ENCODE results near the gene MYEOV.

MYEOV gene

DNA sequence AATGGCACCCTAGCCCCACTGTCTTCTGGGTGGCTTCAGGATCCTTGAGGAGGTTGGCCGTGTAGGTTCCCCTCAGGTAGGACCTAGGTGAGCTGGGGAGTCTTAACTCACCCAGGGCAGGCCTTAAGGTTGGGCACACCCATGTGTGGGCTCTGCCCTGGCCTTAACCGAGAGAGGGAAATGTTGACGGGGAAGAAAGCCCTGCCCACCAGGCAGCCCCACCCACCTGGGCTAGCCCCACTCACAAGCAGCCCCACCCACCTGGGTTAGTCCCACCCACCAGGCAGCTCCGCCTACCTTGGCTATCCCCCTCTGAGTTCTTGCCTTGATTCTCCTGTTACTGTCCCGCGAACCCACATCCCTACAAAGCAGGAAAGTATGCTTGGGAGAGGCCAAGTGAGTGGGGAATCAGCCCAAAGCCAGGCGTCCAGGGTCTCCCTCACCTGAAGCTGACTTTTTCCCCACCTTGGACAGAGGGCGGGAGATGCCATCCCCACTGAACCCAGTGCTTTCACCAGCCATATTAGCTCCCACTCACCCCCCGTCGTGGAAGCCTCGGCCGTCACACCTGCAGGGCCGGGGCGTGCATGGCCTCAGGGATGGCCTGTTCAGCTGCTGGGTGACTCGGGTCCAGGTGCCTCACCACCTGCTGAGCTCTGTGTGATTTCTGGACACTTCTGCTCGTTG is at the start of gene MYEOV:
MYEOV (plus strand) TSS at position 337 of the 687 bp plus-strand sequence. CDS start 1,200 bp downstream, outside the sequence.
- DNase-seq (ENCODE audit: low spot score) = peak; percentile 73
- TF ChIP-seq CTCF (IDR thresholded peaks at IDR 0.05; ENCODE audit: extremely low read depth, missing control alignments) = no peak

DNA sequence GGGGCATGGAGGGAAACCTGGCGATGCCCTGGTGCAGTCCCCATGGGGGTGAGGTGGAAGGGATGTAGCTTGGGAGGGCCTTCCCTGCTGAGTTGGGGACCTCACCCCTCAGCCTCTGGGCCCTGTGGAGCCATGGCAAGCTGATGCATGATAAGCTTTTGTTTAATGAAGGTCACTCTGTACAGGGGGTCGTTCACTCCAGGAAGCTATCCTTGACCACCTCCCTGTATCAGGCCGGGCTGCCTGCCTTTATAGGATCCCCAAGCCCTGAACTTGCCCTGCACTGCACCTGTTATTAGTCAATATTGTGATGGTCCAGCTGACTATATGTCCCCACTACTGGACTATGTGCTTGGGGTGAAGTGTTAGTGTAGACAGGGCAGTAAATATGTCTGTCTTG is 49.7 kb upstream of the MYEOV start:
- TF ChIP-seq CTCF (IDR thresholded peaks at IDR 0.05; ENCODE audit: extremely low read depth, missing control alignments) = no peak
- no peak for DNase-seq (ENCODE audit: low spot score)

GRCh38 chr11:69245041-69245440 is 48.9 kb upstream of the MYEOV start:
- DNase-seq (ENCODE audit: low spot score) = no peak
- no peak for TF ChIP-seq CTCF (IDR thresholded peaks at IDR 0.05; ENCODE audit: extremely low read depth, missing control alignments)

GRCh38 chr11:69245491-69246345 is 48.2 kb upstream of the MYEOV start:
- TF ChIP-seq CTCF (IDR thresholded peaks at IDR 0.05; ENCODE audit: extremely low read depth, missing control alignments) = no peak
- no peak for DNase-seq (ENCODE audit: low spot score)

GRCh38 chr11:69249311-69250185 is 44.4 kb upstream of the MYEOV start:
- no peak for TF ChIP-seq CTCF (IDR thresholded peaks at IDR 0.05; ENCODE audit: extremely low read depth, missing control alignments)
- no peak for DNase-seq (ENCODE audit: low spot score)

DNA sequence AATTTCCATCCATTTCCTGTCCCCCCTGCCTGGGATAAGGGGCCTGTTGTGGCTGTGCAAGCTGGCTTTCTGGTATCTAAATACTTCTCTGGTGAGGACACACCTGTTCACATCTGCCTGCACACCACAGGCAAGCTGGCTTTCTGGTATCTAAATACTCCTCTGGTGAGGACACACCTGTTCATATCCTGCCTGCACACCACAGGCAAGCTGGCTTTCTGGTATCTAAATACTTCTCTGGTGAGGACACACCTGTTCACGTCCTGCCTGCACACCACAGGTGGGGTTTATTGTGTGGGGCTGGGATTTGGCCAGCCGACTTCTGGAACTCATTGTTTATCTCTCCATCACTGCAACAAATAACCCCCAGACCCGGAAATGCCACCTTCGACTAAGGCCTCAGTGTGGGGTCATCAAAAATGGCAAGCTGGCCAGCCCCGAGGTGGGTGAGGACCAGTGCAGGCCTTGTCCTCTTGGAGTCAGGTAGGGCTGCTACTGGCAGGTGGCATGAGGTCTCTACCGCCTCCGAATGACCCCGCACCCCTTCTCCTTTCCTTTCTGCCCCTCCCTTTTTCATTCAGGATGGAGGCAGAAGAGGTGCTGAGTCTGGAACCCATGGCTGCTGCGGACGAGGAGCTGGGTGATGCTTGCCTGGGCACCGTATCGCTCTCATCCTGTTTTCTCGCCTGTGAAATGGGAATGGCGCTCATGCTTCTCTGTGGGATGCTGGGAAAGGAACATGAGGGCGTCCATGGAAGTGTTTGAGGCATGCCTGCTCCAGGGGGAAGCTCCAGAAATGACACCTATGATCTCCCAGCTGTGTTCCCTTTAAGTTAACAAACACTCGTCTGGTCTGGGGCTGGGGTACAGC is 43.5 kb upstream of the MYEOV start:
- DNase-seq (ENCODE audit: low spot score) = no peak

More for the DNA sequence above, 43.5 kb upstream of the MYEOV start:
- TF ChIP-seq CTCF (IDR thresholded peaks at IDR 0.05; ENCODE audit: extremely low read depth, missing control alignments) = no peak
